HepG2 (cell line): ENCODE results near the gene ATG2B. TPM values are rescaled to one million over a fixed set of nuclear protein-coding genes. Genes with fewer than 3 reads are reported as not detected.
A peak's percentile ranks its signal among the peaks of the same experiment; 100 is the strongest.

Source experiments
- GATAD2A ChIP-seq: IDR thresholded peaks from 2 replicates; pipeline ENCODE4 v1.6.1; 2016
- GLI4 ChIP-seq: sonication (generic); formaldehyde crosslinking; IDR thresholded peaks from 2 replicates; pipeline ENCODE4 v1.5.1; 2020; ENCODE audit warnings: missing genetic modification reagents, mild to moderate bottlenecking, moderate library complexity, borderline replicate concordance
- GMEB1 ChIP-seq: sonication (generic); formaldehyde crosslinking; IDR thresholded peaks from 2 replicates; pipeline ENCODE4 v1.5.1; 2020; ENCODE audit warnings: missing genetic modification reagents, mild to moderate bottlenecking, borderline replicate concordance
- IRF1 ChIP-seq: sonication (generic); formaldehyde crosslinking; IDR thresholded peaks from 2 replicates; pipeline ENCODE4 v1.4.0; 2020; ENCODE audit warnings: low read depth, mild to moderate bottlenecking, missing genetic modification reagents
- MXI1 ChIP-seq: IDR thresholded peaks from 3 replicates; pipeline ENCODE4 v1.6.1; 2012; ENCODE audit warnings: low read depth, low read length, inconsistent platforms, borderline replicate concordance
- NAIF1 ChIP-seq: sonication (generic); formaldehyde crosslinking; IDR thresholded peaks from 2 replicates; pipeline ENCODE4 v1.5.0; 2020; ENCODE audit warnings: mild to moderate bottlenecking, missing genetic modification reagents, borderline replicate concordance
- ZBTB20 ChIP-seq: sonication (generic); formaldehyde crosslinking; IDR thresholded peaks from 2 replicates; pipeline ENCODE4 v1.8.1; 2023; ENCODE audit warnings: missing genetic modification reagents, low read depth, mild to moderate bottlenecking, borderline replicate concordance
- ZNF460 ChIP-seq: sonication (generic); formaldehyde crosslinking; IDR thresholded peaks from 2 replicates; pipeline ENCODE4 v1.5.1; 2020; ENCODE audit warnings: missing genetic modification reagents, mild to moderate bottlenecking, borderline replicate concordance
- ZNF496 ChIP-seq: sonication (generic); formaldehyde crosslinking; IDR thresholded peaks from 2 replicates; pipeline ENCODE4 v1.8.1; 2023; ENCODE audit warnings: mild to moderate bottlenecking, moderate library complexity, missing genetic modification reagents; ENCODE audit not compliant: insufficient replicate concordance
- ZNF616 ChIP-seq: sonication (generic); formaldehyde crosslinking; IDR thresholded peaks from 2 replicates; pipeline ENCODE4 v1.5.0; 2020; ENCODE audit warnings: low read depth, mild to moderate bottlenecking, missing genetic modification reagents
- ZNF678 ChIP-seq: sonication (generic); formaldehyde crosslinking; IDR thresholded peaks from 2 replicates; pipeline ENCODE4 v1.4.0; 2020; ENCODE audit warnings: mild to moderate bottlenecking, missing genetic modification reagents
- ZNF704 ChIP-seq: sonication (generic); formaldehyde crosslinking; IDR thresholded peaks from 2 replicates; pipeline ENCODE4 v1.8.1; 2023; ENCODE audit warnings: mild to moderate bottlenecking, inconsistent platforms, moderate library complexity, missing genetic modification reagents, borderline replicate concordance
- ZNF75D ChIP-seq: sonication (generic); formaldehyde crosslinking; IDR thresholded peaks from 2 replicates; pipeline ENCODE4 v1.8.1; 2023; ENCODE audit warnings: missing genetic modification reagents, mild to moderate bottlenecking, borderline replicate concordance
- polyA plus RNA-seq, 8 experiments: library from polyadenylated mRNA; depleted of rRNA in 3 of 8; stranded (reverse) in 7 of 8; unstranded in 1 of 8; fragments of >200 nt; fragmentation: Illumina TruSeq in 4 of 8; extraction: Trizol in 4 of 8; gene quantifications; 2 replicates each; pipeline versions ENCODE4 v1.2.1 to v1.2.3, GENCODE V29; 2011 to 2016; ENCODE audit warnings: low read depth in 4 of 8, missing spikeins in 1 of 8, mixed read lengths in 1 of 8; ENCODE audit not compliant: insufficient read depth in 1 of 8
- total RNA-seq, 5 experiments: library from RNA; depleted of rRNA; stranded (reverse); fragments of >200 nt; fragmentation: Illumina TruSeq; extraction: Trizol; gene quantifications; 2 replicates each; pipeline ENCODE4 v1.2.3, GENCODE V29; 2016; ENCODE audit warnings: low read depth in 1 of 5
- TF ChIP-seq, protein P1 (sequence below): sonication (generic); formaldehyde crosslinking; IDR thresholded peaks from 2 replicates; pipeline ENCODE4 v1.4.0; 2020; ENCODE audit warnings: mild to moderate bottlenecking, low read depth, missing genetic modification reagents
- TF ChIP-seq, protein P2 (sequence below): IDR thresholded peaks from 2 replicates; pipeline ENCODE4 v1.6.1; 2016
- TF ChIP-seq, protein P3 (sequence below): sonication (generic); formaldehyde crosslinking; IDR thresholded peaks from 2 replicates; pipeline ENCODE4 v1.4.0; 2020; ENCODE audit warnings: mild to moderate bottlenecking, missing genetic modification reagents
- TF ChIP-seq, protein P4 (sequence below): sonication (generic); formaldehyde crosslinking; IDR thresholded peaks from 2 replicates; pipeline ENCODE4 v1.8.1; 2022; ENCODE audit warnings: low read depth, mild to moderate bottlenecking, missing genetic modification reagents

The ATG2B gene
- total and polyA plus RNA-seq, 2 of the 13 experiments (the other 11 are each of a cell fraction or from before 2014, with no cell fraction given), result 7.4 to 7.5 TPM

DNA sequence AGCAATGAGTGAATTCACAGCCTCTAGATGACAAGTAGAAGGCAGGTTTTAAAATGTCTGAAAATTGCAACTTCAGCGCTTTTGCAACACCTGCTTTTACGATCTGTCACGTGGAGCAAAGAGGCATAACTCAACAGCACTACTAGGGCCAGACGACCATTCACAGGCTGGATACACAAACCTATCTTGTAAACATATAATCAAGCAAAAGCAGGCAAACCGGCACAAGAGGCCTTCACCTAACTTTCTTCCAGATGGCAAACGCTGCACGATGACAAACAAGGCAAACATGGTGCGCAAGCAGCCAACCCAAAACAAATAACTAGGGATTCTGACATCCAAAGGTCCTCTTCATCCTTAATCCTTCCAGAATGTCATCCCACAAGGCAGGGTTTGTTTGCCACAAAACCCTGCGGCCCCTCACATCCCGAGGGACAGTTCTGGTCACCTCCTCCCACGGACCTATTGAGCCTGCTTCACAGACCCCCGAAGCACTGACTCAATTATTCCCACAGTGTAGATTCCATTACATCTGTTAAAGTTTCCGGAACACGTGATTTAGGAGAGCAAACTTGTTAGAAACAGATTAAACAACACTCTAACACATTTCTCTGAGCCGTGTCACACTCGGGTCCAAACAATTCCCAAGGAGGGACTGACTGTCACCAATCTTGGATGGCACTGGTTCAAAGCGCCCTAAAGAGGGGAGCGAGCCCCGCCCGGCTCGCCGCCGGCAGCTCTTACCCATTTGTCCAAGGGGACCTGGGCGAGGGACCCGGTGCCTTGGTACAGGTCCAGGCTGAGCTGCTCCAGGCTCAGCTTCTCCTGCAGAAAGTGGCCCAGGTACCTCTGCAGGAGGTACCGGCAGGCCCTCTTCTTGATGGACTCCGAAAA lies 823 bp downstream of the ATG2B start (continued):
- no peak for TF ChIP-seq ZNF616 (CRISPR knock-in tag)
- TF ChIP-seq, protein P1, sequence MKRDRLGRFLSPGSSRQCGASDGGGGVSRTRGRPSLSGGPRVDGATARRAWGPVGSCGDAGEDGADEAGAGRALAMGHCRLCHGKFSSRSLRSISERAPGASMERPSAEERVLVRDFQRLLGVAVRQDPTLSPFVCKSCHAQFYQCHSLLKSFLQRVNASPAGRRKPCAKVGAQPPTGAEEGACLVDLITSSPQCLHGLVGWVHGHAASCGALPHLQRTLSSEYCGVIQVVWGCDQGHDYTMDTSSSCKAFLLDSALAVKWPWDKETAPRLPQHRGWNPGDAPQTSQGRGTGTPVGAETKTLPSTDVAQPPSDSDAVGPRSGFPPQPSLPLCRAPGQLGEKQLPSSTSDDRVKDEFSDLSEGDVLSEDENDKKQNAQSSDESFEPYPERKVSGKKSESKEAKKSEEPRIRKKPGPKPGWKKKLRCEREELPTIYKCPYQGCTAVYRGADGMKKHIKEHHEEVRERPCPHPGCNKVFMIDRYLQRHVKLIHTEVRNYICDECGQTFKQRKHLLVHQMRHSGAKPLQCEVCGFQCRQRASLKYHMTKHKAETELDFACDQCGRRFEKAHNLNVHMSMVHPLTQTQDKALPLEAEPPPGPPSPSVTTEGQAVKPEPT, result no peak
- TF ChIP-seq NAIF1, result no peak
- TF ChIP-seq, protein P2, sequence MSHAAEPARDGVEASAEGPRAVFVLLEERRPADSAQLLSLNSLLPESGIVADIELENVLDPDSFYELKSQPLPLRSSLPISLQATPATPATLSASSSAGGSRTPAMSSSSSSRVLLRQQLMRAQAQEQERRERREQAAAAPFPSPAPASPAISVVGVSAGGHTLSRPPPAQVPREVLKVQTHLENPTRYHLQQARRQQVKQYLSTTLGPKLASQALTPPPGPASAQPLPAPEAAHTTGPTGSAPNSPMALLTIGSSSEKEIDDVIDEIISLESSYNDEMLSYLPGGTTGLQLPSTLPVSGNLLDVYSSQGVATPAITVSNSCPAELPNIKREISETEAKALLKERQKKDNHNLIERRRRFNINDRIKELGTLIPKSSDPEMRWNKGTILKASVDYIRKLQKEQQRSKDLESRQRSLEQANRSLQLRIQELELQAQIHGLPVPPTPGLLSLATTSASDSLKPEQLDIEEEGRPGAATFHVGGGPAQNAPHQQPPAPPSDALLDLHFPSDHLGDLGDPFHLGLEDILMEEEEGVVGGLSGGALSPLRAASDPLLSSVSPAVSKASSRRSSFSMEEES, result peak; percentile 27; the same call in 1 of the 2 replicates
- TF ChIP-seq ZNF678, result no peak
- no peak for TF ChIP-seq ZNF75D (CRISPR knock-in tag)
- TF ChIP-seq ZNF496 (CRISPR knock-in tag), result no peak
- no peak for TF ChIP-seq IRF1 (CRISPR knock-in tag)
- TF ChIP-seq, protein P3, sequence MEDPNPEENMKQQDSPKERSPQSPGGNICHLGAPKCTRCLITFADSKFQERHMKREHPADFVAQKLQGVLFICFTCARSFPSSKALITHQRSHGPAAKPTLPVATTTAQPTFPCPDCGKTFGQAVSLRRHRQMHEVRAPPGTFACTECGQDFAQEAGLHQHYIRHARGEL, result no peak
- TF ChIP-seq GLI4 (CRISPR knock-in tag), result no peak
- peak; percentile 68; the same call in 1 of the 3 replicates for TF ChIP-seq MXI1
- TF ChIP-seq, protein P4, sequence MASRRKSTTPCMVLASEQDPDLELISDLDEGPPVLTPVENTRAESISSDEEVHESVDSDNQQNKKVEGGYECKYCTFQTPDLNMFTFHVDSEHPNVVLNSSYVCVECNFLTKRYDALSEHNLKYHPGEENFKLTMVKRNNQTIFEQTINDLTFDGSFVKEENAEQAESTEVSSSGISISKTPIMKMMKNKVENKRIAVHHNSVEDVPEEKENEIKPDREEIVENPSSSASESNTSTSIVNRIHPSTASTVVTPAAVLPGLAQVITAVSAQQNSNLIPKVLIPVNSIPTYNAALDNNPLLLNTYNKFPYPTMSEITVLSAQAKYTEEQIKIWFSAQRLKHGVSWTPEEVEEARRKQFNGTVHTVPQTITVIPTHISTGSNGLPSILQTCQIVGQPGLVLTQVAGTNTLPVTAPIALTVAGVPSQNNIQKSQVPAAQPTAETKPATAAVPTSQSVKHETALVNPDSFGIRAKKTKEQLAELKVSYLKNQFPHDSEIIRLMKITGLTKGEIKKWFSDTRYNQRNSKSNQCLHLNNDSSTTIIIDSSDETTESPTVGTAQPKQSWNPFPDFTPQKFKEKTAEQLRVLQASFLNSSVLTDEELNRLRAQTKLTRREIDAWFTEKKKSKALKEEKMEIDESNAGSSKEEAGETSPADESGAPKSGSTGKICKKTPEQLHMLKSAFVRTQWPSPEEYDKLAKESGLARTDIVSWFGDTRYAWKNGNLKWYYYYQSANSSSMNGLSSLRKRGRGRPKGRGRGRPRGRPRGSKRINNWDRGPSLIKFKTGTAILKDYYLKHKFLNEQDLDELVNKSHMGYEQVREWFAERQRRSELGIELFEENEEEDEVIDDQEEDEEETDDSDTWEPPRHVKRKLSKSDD, result no peak
- TF ChIP-seq ZBTB20 (CRISPR knock-in tag), result no peak
- TF ChIP-seq GMEB1, result no peak
- no peak for TF ChIP-seq ZNF460 (CRISPR knock-in tag)
- no peak for TF ChIP-seq GATAD2A (CRISPR knock-in tag)
- TF ChIP-seq ZNF704 (CRISPR knock-in tag), result no peak
